HG03571 (cell line): Measurements from ENCODE around the gene SPP1.
"Not testable (repeated sequence)": the region's sequence is repeated elsewhere in the genome, so short reads cannot be mapped to it uniquely, and the experiment has no call there.

Experiments used
- ATAC-seq: cut with Tn5 transposase; IDR thresholded peaks from one replicate; pipeline ENCODE4 v1.9.1; 2021; ENCODE audit not compliant: unreplicated experiment

The SPP1 gene

DNA sequence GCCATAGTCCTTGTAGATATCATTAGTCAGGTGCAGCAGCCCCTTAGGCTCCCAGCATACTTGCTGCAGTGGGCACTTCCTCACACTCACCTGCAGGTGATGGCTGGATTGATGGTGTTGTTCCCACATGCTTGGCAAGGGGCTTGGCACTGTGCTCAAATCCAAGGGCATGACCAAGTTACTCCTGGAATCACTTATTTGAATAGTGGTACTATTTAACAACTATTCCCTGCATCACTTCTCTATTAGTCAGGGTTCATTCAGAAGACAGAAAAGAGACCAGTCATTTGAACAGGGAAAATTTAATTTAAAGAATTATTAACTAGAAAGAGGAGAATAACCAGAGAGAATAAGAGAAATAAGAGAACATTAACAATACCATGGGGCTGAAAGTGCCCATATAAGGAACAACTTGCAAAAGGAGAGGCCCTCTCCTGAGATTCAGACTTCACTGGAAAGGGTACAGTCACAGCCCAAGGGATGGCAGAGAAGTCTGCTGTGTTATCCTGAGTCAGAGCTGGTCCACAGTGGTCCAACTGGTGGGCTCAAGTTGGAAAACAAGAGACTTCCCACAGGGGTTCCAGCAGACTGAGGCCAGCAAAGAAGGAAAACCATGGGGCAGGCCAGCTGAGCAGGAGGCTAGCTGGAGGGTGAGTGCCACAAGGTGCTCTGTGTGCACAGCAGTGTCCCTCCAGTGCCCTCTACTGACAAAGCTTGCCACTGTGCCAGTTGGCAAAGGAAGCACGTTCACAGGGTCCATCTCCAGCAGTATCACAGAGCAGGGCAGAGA lies 9.8 kb downstream of the SPP1 start:
- peak; percentile 76 for ATAC-seq

GRCh38 chr4:87985887-87986200 lies 10.3 kb downstream of the SPP1 start:
- no peak for ATAC-seq

DNA sequence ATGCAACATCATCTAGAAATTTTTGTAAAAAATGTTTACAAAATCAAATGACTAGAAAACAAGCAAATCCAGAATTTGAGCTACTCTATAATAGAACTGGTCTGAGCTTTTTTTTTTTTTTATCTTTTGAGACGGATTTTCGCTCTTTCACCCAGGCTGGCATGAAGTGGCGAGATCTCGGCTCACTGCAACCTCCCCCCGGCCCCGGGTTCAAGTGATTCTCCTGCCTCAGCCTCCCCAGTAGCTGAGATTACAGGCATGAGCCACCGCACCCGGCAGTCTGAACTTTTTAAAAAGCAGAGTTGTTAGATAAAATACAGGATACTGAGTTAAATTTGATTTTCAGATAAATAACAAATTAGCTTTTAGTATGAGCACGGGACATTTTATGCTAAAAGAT lies 11.0 kb downstream of the SPP1 start:
- ATAC-seq = no peak

GRCh38 chr4:87989765-87990164 lies 14.3 kb downstream of the SPP1 start:
- ATAC-seq = no peak

DNA sequence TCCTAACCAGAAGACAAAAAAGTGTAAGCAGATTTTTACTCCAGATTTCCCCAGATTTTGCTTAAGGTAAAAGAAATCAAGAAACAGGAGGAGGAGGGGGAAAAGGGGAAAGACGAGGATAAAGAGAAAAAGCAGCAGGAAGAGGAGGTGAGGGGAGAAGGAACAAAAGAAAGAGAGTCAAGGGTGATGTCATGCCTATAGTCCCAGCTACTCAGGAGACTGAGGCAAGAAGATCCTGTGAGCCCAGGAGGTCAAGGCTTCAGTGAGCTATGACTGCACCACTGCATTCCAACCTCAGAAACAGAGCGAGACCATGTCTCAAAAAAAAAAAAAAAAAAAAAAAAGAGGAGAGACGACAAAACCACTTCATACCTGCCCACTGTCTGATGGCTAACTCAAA lies 19.9 kb downstream of the SPP1 start:
- ATAC-seq = no peak

DNA sequence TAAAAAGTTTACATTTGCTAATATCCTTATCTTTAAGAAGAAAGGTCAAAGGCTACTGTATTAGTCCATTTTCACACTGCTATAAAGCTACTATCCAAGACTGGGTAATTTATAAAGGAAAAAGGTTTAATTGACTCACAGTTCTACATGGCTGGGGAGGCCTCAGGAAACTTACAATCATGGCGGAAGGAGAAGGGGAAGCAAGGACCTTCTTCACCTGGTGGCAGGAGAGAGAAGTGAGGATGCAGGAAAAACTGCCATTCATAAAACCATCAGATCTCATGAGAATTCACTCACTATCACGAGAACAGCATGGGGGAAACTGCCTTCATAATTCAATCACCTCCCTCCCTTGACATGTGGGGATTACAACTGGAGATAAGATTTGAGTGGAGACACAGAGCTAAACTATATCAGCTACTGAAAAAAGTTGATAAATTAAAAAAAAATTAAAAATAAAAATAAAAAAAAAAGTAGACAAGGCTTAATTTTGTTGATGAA lies 23.7 kb downstream of the SPP1 start:
- not testable (repeated sequence) for ATAC-seq

DNA sequence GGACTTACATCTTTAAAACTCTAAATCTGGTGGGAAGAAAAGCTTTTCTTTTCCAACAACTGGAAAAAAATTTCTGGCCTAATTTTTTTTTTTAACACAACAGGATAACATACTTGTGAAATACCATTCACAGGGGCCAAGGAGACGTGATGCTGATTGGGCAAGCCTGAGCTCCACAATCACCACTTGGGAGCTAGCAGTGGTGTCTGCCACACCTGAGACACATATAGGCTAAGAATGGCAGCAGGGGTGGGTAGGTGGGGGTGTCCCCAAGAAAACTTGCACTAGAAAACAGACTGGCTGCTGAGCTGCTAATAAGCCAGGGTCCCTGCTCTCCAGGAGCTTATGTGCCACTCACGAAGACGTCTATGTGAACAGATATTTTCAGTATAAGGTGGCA lies 26.4 kb downstream of the SPP1 start:
- ATAC-seq = no peak

DNA sequence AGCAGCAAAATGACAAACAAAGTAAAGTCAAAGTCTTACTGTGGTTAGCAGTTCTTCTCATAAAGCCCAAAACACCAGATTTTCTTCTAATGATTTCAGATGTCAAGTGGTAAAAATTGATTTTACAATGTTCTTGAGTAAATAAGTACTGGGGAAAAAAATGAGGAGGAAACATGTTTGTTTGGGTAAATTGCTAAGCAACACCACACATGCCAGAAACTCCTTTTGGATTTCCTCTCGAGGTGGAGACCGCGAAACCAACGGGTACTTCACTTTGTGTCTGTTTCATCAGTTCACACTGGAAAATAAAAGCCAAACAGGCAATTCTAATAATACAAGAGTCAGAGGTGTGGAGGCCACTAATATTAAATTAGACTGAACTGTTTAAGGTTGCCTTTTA lies 27.3 kb downstream of the SPP1 start:
- ATAC-seq = no peak

- ATAC-seq = no peak
These were observed 27.7 kb downstream of the SPP1 start for GRCh38 chr4:88003261-88003660.

DNA sequence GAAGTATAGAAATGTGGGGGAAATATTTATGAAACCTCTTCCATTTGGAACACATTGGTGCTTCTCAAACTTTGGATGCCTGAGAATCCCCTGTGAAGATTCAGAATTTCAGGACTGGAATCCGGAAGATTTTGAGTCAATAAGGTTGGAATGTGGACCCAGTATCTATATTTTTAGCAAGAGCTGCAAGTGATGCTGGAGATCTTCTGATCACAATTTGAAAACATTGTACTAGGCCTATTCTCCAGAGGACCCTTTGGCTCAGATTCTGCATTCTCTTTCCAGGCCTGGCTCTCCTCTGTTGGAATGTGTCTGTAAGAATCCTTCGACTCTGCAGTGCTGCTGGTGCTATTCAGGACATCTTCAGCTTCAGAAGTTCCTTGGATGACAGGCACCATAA lies 29.6 kb downstream of the SPP1 start:
- no peak for ATAC-seq

DNA sequence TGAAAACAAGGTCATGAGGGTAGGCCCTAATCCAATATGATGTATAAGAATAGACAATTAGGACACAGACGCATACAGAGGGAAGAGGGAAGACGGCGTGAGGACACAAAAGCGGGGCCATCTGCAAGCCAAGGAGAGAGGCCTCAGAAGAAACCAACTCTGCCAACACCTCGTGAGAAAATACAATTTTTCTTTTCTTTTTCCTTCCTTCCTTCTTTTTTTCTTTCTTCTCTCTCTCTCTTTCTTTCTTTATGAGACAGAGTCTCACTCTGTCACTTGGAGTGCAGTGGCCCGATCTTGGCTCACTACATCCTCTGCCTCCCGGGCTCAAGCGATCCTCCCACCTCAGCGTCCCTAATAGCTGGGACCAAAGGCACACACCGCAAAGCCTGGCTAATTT lies 30.4 kb downstream of the SPP1 start:
- ATAC-seq = no peak

DNA sequence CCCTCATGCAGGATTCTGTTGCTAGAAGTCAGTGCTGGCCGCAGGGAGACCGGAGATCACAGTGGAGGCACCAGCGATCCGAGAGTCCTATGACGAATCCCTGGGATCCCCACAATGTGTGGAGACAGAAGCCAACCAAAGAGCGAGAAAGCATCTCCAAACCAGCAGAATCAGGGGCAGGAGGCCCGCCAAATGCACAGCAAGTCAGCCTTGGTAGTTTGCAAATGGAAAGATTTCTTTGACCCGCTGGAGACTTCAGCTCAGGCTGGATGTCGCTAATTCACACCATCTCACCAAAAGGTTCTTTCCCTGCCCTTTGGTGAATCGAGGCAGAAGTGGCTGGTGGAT lies 31.4 kb downstream of the SPP1 start:
- ATAC-seq = no peak

DNA sequence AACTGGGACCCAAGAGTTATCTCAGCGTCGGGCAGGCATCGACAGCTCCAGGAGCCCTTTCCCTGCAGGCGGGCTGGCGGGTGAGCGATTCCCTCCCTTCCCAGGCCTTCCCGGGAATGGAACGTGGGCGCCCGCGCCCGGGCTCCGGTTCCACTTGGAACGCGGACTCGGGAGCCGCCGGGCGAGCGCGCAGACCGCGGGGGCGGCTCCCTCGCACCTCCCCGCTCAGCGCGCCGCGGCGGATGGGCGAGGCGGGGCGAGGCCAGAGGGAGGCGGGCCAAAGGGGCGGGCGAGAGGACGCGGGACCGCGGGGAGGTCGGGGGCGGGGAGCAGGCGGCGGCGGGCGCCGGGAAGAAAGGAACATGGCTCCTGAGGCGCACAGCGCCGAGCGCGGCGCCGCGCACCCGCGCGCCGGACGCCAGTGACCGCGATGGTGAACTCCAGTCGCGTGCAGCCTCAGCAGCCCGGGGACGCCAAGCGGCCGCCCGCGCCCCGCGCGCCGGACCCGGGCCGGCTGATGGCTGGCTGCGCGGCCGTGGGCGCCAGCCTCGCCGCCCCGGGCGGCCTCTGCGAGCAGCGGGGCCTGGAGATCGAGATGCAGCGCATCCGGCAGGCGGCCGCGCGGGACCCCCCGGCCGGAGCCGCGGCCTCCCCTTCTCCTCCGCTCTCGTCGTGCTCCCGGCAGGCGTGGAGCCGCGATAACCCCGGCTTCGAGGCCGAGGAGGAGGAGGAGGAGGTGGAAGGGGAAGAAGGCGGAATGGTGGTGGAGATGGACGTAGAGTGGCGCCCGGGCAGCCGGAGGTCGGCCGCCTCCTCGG lies 32.0 kb downstream of the SPP1 start, which contains the start of gene PKD2:
Gene PKD2 (plus strand): TSS at position 332 of the 818 bp plus-strand sequence. CDS start 99 bp downstream, at position 431.
- ATAC-seq = peak; percentile 90

DNA sequence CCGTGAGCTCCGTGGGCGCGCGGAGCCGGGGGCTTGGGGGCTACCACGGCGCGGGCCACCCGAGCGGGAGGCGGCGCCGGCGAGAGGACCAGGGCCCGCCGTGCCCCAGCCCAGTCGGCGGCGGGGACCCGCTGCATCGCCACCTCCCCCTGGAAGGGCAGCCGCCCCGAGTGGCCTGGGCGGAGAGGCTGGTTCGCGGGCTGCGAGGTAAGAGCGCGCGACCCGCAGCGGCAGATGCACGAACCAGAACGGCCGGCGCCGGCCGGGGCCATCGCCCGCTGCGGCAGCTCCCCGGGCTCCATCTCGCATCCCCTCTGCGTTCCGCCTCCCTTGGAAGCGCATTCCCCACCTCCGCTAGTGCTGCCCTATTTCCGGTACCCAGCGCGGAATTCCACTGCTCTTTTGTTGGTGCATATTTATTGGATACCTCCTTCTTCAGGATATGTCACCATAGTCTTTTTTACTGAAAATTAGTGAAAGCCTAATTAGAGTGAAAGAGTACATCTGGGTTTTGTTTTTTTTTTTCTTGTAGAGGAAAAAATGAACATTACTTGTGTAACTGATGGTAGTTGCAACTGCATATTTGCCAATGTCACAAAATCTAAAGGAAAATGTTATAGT lies 32.7 kb downstream of the SPP1 start:
- ATAC-seq = peak; percentile 35

DNA sequence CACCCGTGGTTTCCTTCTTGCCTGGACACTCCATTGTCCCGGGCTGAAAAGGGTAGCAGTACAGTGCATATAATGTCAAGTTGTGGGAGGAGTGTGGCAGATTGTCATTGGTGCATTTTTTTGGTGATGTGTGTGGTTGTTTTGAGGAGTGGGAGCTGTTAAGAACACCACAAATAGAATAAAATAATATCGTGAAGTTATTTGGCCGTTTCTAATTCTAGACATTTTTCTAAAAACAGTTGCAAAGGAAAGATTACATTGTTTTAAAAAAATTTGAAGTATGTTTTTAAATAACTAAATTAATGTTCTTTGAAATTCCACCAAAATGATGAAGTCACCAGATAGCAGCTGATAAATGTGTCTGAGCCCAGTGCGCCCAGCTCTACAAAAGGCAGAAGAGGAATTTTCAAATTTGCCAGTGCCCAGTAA lies 33.2 kb downstream of the SPP1 start:
- no peak for ATAC-seq

DNA sequence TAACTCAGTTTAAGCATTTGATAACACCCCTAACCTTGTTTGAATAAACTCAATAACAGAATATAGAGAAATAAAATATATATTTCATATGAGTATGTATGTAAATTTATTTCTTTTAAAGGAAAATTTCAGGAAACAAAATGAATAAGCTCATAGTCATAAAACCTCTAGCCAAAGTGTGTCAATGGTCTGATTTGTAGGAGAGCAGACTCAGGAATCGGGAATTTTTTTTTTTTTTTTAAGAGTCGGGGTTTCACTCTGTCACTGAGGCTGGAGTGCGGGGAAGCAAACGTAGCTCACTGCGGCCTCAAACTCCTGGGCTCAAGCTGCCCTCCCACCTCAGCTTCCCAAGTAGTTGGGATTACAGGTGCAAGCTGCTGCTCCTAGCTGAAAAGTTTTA lies 34.4 kb downstream of the SPP1 start:
- ATAC-seq = no peak

DNA sequence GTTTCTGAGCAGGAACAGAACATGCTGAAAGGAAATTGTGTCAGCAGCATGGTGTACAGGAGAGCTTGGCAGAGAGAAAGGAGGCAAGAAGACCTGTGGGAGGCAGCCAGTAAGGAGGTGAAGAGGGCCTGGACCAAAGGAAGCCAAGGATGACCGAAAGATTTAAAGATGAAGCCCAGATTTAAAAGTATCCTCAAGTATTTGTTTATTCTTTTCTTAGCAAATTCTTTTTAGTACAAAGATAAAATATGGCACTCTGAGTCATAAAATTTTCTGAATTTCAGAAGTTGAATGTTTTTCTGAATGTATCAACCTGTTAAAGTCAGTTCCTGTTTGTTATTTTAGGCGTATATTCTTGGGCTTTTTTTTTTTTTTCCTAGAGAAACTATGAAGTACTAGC lies 35.5 kb downstream of the SPP1 start:
- ATAC-seq = no peak

GRCh38 chr4:88012647-88013046 lies 37.1 kb downstream of the SPP1 start:
- ATAC-seq = peak; percentile 46

DNA sequence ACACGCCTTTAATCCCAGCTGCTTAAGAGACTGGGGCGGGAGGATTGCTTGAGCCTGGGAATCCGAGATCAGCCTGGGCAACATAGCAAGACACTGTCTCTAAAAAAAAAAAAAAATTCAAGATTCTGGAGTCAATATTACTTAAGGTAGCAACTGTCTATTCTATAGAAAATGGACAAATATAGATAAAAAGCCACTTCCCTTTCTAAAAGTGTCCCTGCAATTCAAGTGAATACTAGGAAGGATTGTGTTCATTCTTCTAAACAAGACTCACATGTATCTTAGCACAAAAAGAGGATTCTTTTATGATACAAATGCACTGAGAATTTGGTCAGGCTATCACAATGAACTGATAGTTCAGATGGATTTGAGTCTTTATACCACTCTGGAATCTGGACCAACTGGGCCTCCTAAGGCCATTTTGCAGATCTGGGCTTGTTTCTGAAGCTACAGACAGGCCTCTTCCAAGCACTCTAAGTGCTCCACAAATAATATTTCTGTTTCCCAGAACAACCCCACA lies 38.9 kb downstream of the SPP1 start:
- no peak for ATAC-seq

GRCh38 chr4:88015659-88016295 lies 40.3 kb downstream of the SPP1 start:
- no peak for ATAC-seq
